HEK293 (cell line): ENCODE measurements around the gene CORO1C.

Experiments
- GFI1B ChIP-seq: fragments of 450-650 bp; formaldehyde crosslinking; IDR thresholded peaks from 2 replicates; pipeline ENCODE4 v1.5.1; 2016; ENCODE audit warnings: missing biosample characterization, missing genetic modification characterization
- KLF16 ChIP-seq: fragments of 450-650 bp; formaldehyde crosslinking; IDR thresholded peaks from 2 replicates; pipeline ENCODE4 v1.5.1; 2017; ENCODE audit warnings: missing biosample characterization, missing genetic modification characterization
- ZNF24 ChIP-seq: fragments of 450-650 bp; formaldehyde crosslinking; IDR thresholded peaks from 2 replicates; pipeline ENCODE4 v1.5.1; 2016; ENCODE audit warnings: missing biosample characterization, missing genetic modification characterization
- ZNF248 ChIP-seq: fragments of 450-650 bp; formaldehyde crosslinking; IDR thresholded peaks from 2 replicates; pipeline ENCODE4 v1.5.1; 2017; ENCODE audit warnings: missing biosample characterization, missing genetic modification characterization
- ZNF354C ChIP-seq: fragments of 450-650 bp; formaldehyde crosslinking; IDR thresholded peaks from 2 replicates; pipeline ENCODE4 v1.5.1; 2016; ENCODE audit warnings: missing biosample characterization, missing genetic modification characterization, low read depth, borderline replicate concordance
- ZNF530 ChIP-seq: fragments of 450-650 bp; formaldehyde crosslinking; IDR thresholded peaks from 2 replicates; pipeline ENCODE4 v1.5.1; 2016; ENCODE audit warnings: low read depth, missing biosample characterization, missing genetic modification characterization
- ZNF561 ChIP-seq: fragments of 450-650 bp; IDR thresholded peaks from 2 replicates; pipeline ENCODE4 v1.5.1; 2018; ENCODE audit warnings: missing biosample characterization, missing genetic modification characterization, borderline replicate concordance
- ZNF792 ChIP-seq: fragments of 450-650 bp; formaldehyde crosslinking; IDR thresholded peaks from 2 replicates; pipeline ENCODE4 v1.5.1; 2016; ENCODE audit warnings: missing biosample characterization, missing genetic modification characterization
- TF ChIP-seq, protein P1 (sequence below): fragments of 450-650 bp; formaldehyde crosslinking; IDR thresholded peaks from 2 replicates; pipeline ENCODE4 v1.5.1; 2016; ENCODE audit warnings: missing biosample characterization, missing genetic modification characterization

DNA sequence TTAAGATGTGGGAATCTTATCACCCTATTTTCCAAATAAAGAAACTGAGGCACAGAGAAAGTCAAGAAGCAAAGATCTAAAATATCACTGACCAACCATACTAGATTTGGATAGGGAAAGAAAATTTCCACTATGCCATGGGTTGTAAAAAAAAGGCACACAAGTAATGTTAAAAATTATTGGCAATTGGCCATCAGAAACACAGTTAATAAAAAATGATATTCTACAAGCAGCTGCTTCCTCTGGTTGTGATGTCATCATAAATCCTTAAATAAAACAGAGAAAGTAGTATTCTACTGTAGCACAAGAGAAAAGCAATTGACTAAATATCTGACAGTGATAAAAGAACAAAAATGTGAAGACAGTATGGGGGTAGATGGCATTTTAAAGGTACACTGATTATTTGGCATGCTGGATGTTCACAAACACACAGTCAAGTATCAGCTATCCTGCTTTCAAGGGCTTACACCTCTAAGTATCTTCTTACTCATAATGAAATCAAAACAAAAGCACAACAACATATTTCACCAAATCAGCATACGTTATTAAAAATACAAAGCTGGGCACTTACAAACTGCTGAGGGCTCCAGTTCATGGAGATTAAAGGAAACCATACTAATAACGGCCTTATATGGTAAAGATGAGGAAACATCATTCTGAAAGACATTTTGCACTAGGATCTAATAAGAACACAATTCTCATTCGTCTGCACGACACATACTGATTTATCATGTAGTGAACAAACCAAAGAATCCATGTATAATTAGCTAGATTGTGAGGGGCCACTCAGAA, 45.7 kb downstream of the CORO1C start:
- TF ChIP-seq ZNF530 (tag by site-specific recombination), result no peak
- no peak for TF ChIP-seq ZNF792 (tag by site-specific recombination)
- TF ChIP-seq ZNF24 (tag by site-specific recombination), result no peak
- no peak for TF ChIP-seq ZNF248 (tag by site-specific recombination)
- no peak for TF ChIP-seq ZNF354C (tag by site-specific recombination)
- TF ChIP-seq, protein P1, sequence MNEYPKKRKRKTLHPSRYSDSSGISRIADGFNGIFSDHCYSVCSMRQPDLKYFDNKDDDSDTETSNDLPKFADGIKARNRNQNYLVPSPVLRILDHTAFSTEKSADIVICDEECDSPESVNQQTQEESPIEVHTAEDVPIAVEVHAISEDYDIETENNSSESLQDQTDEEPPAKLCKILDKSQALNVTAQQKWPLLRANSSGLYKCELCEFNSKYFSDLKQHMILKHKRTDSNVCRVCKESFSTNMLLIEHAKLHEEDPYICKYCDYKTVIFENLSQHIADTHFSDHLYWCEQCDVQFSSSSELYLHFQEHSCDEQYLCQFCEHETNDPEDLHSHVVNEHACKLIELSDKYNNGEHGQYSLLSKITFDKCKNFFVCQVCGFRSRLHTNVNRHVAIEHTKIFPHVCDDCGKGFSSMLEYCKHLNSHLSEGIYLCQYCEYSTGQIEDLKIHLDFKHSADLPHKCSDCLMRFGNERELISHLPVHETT (tag by site-specific recombination), result no peak
- TF ChIP-seq GFI1B (tag by site-specific recombination), result no peak
- no peak for TF ChIP-seq ZNF561
- TF ChIP-seq KLF16 (tag by site-specific recombination), result no peak
